ENCODE results near the gene ARFIP1.

- no peak for TF ChIP-seq CTCF (IDR thresholded peaks at IDR 0.05; ENCODE audit: control extremely low read depth in 1 of 3, insufficient read depth in 1 of 3, low read depth in 1 of 3, low read length in 3 of 3)
- TF ChIP-seq CBX5 (IDR thresholded peaks at IDR 0.05; ENCODE audit: low read depth, low read length): no peak
- no peak for TF ChIP-seq RNF2 (IDR thresholded peaks at IDR 0.05; ENCODE audit: borderline replicate concordance, low read depth, low read length, missing control alignments, poor library complexity, severe bottlenecking)
- TF ChIP-seq E2F6 (IDR thresholded peaks at IDR 0.05): no peak
- no peak for TF ChIP-seq YY1 (IDR thresholded peaks at IDR 0.05; ENCODE audit: low read depth, low read length)
- TF ChIP-seq, protein P1, sequence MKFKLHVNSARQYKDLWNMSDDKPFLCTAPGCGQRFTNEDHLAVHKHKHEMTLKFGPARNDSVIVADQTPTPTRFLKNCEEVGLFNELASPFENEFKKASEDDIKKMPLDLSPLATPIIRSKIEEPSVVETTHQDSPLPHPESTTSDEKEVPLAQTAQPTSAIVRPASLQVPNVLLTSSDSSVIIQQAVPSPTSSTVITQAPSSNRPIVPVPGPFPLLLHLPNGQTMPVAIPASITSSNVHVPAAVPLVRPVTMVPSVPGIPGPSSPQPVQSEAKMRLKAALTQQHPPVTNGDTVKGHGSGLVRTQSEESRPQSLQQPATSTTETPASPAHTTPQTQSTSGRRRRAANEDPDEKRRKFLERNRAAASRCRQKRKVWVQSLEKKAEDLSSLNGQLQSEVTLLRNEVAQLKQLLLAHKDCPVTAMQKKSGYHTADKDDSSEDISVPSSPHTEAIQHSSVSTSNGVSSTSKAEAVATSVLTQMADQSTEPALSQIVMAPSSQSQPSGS (IDR thresholded peaks at IDR 0.05; ENCODE audit: low read length): no peak
These were observed 102.2 kb downstream of the ARFIP1 start for GRCh38 chr4:152881974-152882373.
